ENCODE data around the gene REEP5.

REEP5 gene

DNA sequence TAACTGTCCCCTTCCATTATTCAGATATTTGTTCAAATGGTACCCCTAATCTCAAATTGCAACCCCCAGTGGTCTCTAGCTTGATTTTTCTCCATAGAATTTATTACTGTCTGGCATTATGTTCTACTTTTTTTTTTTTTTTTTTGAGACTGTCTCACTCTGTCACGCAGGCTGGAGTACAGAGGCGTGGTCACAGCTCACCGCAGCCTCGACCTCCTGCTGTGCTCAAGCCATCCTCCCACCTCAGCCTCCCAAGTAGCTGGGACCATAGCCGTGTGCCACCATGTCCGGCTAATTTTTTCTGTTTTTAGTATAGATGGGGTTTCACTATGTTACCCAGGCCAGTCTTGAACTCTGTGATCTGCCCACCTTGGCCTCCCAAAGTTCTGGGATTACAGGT, 2.0 kb upstream of the REEP5 start:
- H3K9me2 ChIP-seq (replicated peaks; ENCODE audit: control insufficient read depth, low read length), result no peaks in the 10 kb centered on the region
- H3K4me1 ChIP-seq (ENCODE audit: control insufficient read depth, low read length), result peaks cover 84% of the 10 kb centered on the region
- no peaks in the 10 kb centered on the region for H3K27me3 ChIP-seq (ENCODE audit: control insufficient read depth, low read length)
- peaks cover 41% of the 10 kb centered on the region for H3K79me2 ChIP-seq (ENCODE audit: control insufficient read depth, low read length)
- TF ChIP-seq CTCF (IDR thresholded peaks at IDR 0.05; ENCODE audit: low read depth, low read length, poor library complexity, severe bottlenecking), result no peak
- H3K4me3 ChIP-seq (ENCODE audit: low read length), result peak overlapping the region; percentile 97
- no peaks in the 10 kb centered on the region for H4K20me1 ChIP-seq (ENCODE audit: control insufficient read depth, insufficient read depth, low read depth, low read length)
- peak overlapping the region; percentile 96 for H3K4me2 ChIP-seq (ENCODE audit: low read length)
- peaks cover 64% of the 10 kb centered on the region for H3F3A ChIP-seq (ENCODE audit: control insufficient read depth, insufficient read depth)
- no peaks in the 10 kb centered on the region for H3K9me3 ChIP-seq (ENCODE audit: control insufficient read depth, insufficient read depth, low read length)
- H3K27ac ChIP-seq (ENCODE audit: low read depth, low read length), result peak overlapping the region; percentile 97
- H3K36me3 ChIP-seq (ENCODE audit: control insufficient read depth, low read length), result peaks cover 32% of the 10 kb centered on the region

- peak overlapping the region; percentile 97 for H3K27ac ChIP-seq (ENCODE audit: low read depth, low read length)
- H3K79me2 ChIP-seq (ENCODE audit: control insufficient read depth, low read length), result peaks cover 44% of the 10 kb centered on the region
- peaks cover 59% of the 10 kb centered on the region for H3F3A ChIP-seq (ENCODE audit: control insufficient read depth, insufficient read depth)
- peak overlapping the region; percentile 97 for H3K4me3 ChIP-seq (ENCODE audit: low read length)
- H3K4me1 ChIP-seq (ENCODE audit: control insufficient read depth, low read length), result peaks cover 84% of the 10 kb centered on the region
- H3K9me2 ChIP-seq (replicated peaks; ENCODE audit: control insufficient read depth, low read length), result no peaks in the 10 kb centered on the region
- TF ChIP-seq EZH2phosphoT487 (IDR thresholded peaks at IDR 0.05; ENCODE audit: borderline replicate concordance, low read length) (no peak), CTCF (IDR thresholded peaks at IDR 0.05; ENCODE audit: low read depth, low read length, poor library complexity, severe bottlenecking) (peak; percentile 16)
- peaks cover 34% of the 10 kb centered on the region for H3K36me3 ChIP-seq (ENCODE audit: control insufficient read depth, low read length)
- no peaks in the 10 kb centered on the region for H4K20me1 ChIP-seq (ENCODE audit: control insufficient read depth, insufficient read depth, low read depth, low read length)
- H3K27me3 ChIP-seq (ENCODE audit: control insufficient read depth, low read length), result no peaks in the 10 kb centered on the region
- no peaks in the 10 kb centered on the region for H3K9me3 ChIP-seq (ENCODE audit: control insufficient read depth, insufficient read depth, low read length)
- H3K4me2 ChIP-seq (ENCODE audit: low read length), result peak overlapping the region; percentile 96
Measured at GRCh38 chr5:112923148-112923917, 1.3 kb upstream of the REEP5 start.

- TF ChIP-seq CTCF (IDR thresholded peaks at IDR 0.05; ENCODE audit: low read depth, low read length, poor library complexity, severe bottlenecking) (peak; percentile 9), EZH2phosphoT487 (IDR thresholded peaks at IDR 0.05; ENCODE audit: borderline replicate concordance, low read length) (no peak)
- H3K9me3 ChIP-seq (ENCODE audit: control insufficient read depth, insufficient read depth, low read length), result no peaks in the 10 kb centered on the region
- peak overlapping the region; percentile 97 for H3K4me3 ChIP-seq (ENCODE audit: low read length)
- peaks cover 58% of the 10 kb centered on the region for H3K79me2 ChIP-seq (ENCODE audit: control insufficient read depth, low read length)
- H3K27me3 ChIP-seq (ENCODE audit: control insufficient read depth, low read length), result no peaks in the 10 kb centered on the region
- peaks cover 55% of the 10 kb centered on the region for H3K36me3 ChIP-seq (ENCODE audit: control insufficient read depth, low read length)
- no peaks in the 10 kb centered on the region for H3K9me2 ChIP-seq (replicated peaks; ENCODE audit: control insufficient read depth, low read length)
- peaks cover 82% of the 10 kb centered on the region for H3K4me1 ChIP-seq (ENCODE audit: control insufficient read depth, low read length)
- no peaks in the 10 kb centered on the region for H4K20me1 ChIP-seq (ENCODE audit: control insufficient read depth, insufficient read depth, low read depth, low read length)
- peak overlapping the region; percentile 74 for H3K27ac ChIP-seq (ENCODE audit: low read depth, low read length)
- H3F3A ChIP-seq (ENCODE audit: control insufficient read depth, insufficient read depth), result peaks cover 38% of the 10 kb centered on the region
- H3K4me2 ChIP-seq (ENCODE audit: low read length), result peak overlapping the region; percentile 96
Measured at GRCh38 chr5:112921026-112921832, 798 bp downstream of the REEP5 start.
